H54 (cell line): ENCODE measurements around the gene CCDC167.
"Not testable (repeated sequence)": the region's sequence is repeated elsewhere in the genome, so short reads cannot be mapped to it uniquely, and the experiment has no call there.

Experiments used
- DNase-seq: peaks from one replicate; pipeline ENCODE4 v3.0.0; 2011; ENCODE audit warnings: low spot score, mixed read lengths; ENCODE audit not compliant: insufficient read length
- FAIRE-seq: peaks from 3 replicates; lab custom pipeline; 2011; peaks lifted over from hg19 to GRCh38; lab: Jason Lieb, UNC
- POLR2A ChIP-seq: IDR thresholded peaks from 2 replicates; pipeline ENCODE4 v1.6.1; 2011; ENCODE audit warnings: low read depth, mild to moderate bottlenecking, low read length

Gene CCDC167

GRCh38 chr6:37511910-37512399 lies 12.3 kb upstream of the CCDC167 start:
- no peak for TF ChIP-seq POLR2A
- DNase-seq (no peak), FAIRE-seq (no peak)

DNA sequence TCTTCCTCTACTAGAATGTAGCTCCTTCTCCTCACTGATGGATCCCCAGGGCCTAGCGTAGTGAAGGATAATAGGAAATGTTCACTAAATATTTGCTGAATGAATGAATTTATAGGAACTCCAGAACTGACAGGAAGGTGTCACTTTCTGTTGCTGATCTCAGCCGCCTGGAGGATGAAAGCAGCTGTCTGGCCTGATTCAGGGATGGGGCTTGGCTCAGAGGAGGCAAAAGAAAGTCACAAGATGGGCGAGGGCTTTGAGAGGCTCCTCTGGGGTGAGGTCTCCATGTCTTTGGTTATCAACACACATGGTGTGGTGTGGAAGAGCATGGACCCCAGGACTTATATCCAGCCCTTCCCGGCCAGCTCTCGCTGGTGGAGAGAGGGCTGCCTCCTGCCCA lies 11.5 kb upstream of the CCDC167 start:
- no peak for DNase-seq
- no peak for FAIRE-seq
- no peak for TF ChIP-seq POLR2A

- no peak for FAIRE-seq
- DNase-seq, result no peak
- no peak for TF ChIP-seq POLR2A
Measured at GRCh38 chr6:37507690-37508421, 8.2 kb upstream of the CCDC167 start.

DNA sequence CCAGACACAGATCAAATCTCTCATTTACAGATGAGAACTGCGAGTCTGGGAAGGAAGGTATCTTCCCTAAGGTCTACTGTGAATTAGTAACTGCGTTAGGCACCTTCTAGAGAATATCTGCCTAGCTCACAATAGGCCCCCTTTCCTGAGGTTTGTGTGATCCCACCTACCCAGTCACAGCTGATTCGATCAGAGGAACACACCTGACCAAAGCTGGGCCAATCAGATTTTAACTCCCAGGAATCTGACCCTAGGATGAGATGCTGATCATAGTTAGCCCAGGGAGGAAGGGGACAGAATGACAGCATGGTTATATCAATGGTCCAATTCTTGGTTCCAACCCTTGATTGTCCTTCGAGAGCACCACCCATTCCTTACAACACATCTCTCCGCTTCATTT lies 7.4 kb upstream of the CCDC167 start:
- FAIRE-seq, result no peak
- no peak for DNase-seq
- no peak for TF ChIP-seq POLR2A

DNA sequence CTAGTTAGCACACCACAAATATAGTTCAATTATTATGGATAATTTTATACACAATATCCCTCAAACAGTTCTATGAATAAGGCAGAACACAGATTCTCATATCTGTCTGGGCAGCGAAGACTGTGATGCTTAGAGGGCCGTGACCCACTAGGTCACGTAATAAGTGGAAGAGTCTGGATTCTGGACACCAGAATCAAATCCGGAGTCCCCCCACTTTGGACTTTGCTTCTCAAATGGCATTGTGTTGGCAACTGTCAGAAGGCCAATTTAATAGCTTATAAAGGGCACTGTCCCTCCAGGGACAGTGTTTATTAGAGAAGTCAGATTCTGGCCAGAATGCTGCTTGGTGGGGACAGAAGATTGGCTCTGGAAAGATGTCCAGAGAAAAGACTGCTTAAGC lies 6.8 kb upstream of the CCDC167 start:
- DNase-seq, result no peak
- no peak for TF ChIP-seq POLR2A
- FAIRE-seq, result no peak

GRCh38 chr6:37504024-37504423 lies 4.3 kb upstream of the CCDC167 start:
- no peak for FAIRE-seq
- DNase-seq, result no peak
- TF ChIP-seq POLR2A, result no peak

DNA sequence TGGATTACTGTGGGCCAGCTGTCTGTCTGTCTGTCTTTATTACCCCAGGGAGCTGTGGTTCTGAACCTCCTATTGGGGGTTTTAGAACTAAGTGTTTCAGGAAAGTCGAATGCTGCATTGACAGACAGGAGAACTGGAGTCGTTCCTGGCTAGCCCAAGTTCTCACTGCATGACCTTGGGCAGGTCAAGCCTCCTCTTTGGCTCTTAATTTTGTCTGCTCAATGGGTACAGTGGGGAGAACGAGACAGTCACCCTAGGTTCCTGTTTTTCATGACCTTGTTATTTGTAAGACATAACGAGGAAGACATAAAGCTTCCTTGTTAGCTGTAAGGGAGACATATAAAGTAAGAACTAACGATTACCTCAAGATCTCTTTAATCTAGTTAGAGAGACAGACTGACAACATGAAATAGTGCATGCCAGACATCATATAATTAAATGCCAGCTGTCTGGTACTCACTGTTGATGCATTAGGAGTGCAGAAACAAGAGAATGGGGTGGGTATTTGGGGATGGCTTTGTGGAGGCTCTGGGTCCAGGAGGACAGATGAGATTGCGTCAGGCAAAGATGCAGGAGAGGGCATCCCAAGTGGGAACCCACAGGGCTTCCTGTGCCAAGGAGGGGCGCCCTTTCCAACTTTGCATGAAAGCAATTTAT lies 3.7 kb upstream of the CCDC167 start:
- FAIRE-seq (no peak), DNase-seq (no peak)
- no peak for TF ChIP-seq POLR2A

DNA sequence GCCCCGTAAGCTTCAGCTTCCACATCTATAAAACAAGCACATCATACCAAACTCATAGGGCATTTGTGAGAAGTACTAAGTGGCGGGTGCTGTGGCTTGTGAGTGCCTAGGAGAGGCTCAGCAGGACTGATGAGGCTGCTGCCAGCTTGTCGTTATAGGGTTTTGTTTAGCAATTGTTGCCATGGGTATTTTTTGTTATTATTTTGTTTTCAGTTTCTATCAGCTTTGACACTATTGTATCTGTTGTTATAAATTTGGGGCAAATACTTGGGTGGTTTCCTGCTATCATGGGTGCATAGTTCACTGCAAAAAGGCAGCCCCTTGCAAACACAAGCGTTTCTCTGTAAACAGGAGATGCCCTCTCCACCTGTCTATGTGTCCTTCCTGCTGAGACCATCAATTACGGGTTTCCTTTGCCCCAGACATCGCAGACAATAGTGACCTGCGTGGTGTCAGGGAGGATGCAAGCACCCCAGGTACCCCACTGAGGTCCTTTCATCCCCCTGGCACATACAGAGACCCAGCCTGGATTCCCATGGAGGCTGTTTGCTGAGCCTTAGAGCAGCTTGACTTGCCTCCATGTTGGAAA lies 3.1 kb upstream of the CCDC167 start:
- FAIRE-seq, result no peak
- TF ChIP-seq POLR2A, result no peak

DNA sequence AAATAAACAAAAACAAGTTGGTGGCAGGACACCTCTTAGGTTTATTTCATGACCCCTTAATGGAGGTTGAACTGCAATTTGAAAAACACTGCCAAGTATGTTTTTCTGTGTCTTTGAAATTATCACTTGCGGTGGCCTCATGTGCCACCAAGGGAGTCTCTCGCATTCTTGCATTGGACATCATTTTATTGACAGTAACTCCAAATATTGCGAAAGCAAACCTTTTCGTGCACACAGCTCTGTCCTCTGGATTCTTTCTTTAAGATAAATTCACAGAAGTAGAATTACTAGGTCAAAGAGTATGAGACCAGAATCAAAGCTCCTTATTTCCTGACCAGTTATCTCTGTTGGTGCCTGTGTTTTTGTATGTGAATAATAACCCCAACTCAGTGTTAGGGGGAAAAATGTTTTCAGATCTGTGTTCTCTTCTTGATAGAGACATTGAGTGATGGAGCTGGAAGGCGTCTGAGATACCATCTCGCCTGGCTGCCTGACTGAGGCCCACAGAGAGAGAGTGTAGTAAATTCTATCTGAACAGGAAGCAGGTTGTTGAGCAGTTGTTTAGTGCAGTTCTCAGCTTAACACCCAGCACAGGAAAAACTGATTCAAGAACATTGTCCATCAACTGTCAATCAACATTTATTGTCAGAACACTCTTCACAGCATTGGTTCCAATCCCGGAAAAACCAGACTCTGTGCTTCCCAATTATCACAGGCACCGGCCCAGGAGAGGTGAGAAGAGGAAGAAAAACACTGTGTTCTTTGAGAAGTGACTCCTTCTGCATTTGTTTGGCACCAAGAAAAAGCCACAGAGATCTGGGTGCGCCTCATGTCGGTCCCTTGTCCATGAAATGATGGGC lies 2.2 kb upstream of the CCDC167 start:
- no peak for DNase-seq
- TF ChIP-seq POLR2A, result no peak
- FAIRE-seq, result no peak

More for the DNA sequence above, 3.1 kb upstream of the CCDC167 start:
- DNase-seq, result no peak

DNA sequence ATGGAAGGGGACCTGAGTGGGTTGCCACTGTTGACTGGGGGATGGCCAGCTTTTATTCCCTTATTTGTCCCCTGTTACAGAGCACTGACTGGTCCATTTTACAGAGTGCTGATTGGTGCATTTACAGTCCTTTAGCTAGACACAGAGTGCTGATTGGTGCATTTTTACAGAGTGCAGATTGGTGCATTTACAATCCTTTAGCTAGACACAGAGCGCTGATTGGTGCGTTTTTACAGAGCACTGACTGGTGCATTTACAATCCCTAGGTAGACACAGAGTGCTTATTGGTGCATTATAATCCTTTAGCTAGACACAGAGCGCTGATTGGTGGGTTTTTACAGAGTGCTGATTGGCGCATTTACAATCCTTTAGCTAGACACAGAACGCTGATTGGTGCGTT lies 1.2 kb upstream of the CCDC167 start:
- DNase-seq, FAIRE-seq: not testable (repeated sequence)

- FAIRE-seq, result no peak
- no peak for DNase-seq
- no peak for TF ChIP-seq POLR2A
Measured at GRCh38 chr6:37500294-37500608, 558 bp upstream of the CCDC167 start.

GRCh38 chr6:37496951-37497885 lies 2.5 kb downstream of the CCDC167 start:
- TF ChIP-seq POLR2A, result no peak
- FAIRE-seq (no peak), DNase-seq (no peak)
